ENCODE data around the gene HIGD1A. TPM values are rescaled to one million over a fixed set of nuclear protein-coding genes. Genes with fewer than 3 reads are reported as not detected.

The HIGD1A gene
- total and polyA plus RNA-seq, 9 of the 15 experiments (the other 6 are each of a cell fraction or from before 2014, with no cell fraction given), result 165 to 1,185 (median 333) TPM

GRCh38 chr3:42803414-42804105 lies 730 bp downstream of the HIGD1A start (continued):
- TF ChIP-seq NEUROD1 (IDR thresholded peaks at IDR 0.05; ENCODE audit: borderline replicate concordance, low read depth, low read length, partially characterized antibody), result peak; percentile 33
- TF ChIP-seq, protein P1, sequence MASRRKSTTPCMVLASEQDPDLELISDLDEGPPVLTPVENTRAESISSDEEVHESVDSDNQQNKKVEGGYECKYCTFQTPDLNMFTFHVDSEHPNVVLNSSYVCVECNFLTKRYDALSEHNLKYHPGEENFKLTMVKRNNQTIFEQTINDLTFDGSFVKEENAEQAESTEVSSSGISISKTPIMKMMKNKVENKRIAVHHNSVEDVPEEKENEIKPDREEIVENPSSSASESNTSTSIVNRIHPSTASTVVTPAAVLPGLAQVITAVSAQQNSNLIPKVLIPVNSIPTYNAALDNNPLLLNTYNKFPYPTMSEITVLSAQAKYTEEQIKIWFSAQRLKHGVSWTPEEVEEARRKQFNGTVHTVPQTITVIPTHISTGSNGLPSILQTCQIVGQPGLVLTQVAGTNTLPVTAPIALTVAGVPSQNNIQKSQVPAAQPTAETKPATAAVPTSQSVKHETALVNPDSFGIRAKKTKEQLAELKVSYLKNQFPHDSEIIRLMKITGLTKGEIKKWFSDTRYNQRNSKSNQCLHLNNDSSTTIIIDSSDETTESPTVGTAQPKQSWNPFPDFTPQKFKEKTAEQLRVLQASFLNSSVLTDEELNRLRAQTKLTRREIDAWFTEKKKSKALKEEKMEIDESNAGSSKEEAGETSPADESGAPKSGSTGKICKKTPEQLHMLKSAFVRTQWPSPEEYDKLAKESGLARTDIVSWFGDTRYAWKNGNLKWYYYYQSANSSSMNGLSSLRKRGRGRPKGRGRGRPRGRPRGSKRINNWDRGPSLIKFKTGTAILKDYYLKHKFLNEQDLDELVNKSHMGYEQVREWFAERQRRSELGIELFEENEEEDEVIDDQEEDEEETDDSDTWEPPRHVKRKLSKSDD (conservative IDR thresholded peaks at IDR 0.05; ENCODE audit: low read length), result no peak
- TF ChIP-seq, protein P2, sequence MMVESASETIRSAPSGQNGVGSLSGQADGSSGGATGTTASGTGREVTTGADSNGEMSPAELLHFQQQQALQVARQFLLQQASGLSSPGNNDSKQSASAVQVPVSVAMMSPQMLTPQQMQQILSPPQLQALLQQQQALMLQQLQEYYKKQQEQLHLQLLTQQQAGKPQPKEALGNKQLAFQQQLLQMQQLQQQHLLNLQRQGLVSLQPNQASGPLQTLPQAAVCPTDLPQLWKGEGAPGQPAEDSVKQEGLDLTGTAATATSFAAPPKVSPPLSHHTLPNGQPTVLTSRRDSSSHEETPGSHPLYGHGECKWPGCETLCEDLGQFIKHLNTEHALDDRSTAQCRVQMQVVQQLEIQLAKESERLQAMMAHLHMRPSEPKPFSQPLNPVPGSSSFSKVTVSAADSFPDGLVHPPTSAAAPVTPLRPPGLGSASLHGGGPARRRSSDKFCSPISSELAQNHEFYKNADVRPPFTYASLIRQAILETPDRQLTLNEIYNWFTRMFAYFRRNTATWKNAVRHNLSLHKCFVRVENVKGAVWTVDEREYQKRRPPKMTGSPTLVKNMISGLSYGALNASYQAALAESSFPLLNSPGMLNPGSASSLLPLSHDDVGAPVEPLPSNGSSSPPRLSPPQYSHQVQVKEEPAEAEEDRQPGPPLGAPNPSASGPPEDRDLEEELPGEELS (CRISPR knock-in tag; IDR thresholded peaks at IDR 0.05; ENCODE audit: borderline replicate concordance), result 0 out of 2 replicates have a peak, but pooled peaks have one; percentile 35
- no peak for TF ChIP-seq LARP7 (IDR thresholded peaks at IDR 0.05)
- TF ChIP-seq, protein P3, sequence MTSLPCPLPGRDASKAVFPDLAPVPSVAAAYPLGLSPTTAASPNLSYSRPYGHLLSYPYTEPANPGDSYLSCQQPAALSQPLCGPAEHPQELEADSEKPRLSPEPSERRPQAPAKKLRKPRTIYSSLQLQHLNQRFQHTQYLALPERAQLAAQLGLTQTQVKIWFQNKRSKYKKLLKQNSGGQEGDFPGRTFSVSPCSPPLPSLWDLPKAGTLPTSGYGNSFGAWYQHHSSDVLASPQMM (CRISPR knock-in tag; IDR thresholded peaks at IDR 0.05), result no peak
- TF ChIP-seq DPF2 (IDR thresholded peaks at IDR 0.05), result peak; percentile 51; the same call in 1 of the 2 replicates
- 0 out of 2 replicates have a peak, but pooled peaks have one; percentile 9 for TF ChIP-seq PHF21A (IDR thresholded peaks at IDR 0.05; ENCODE audit: borderline replicate concordance, low read depth)
- TF ChIP-seq CHD1 (IDR thresholded peaks at IDR 0.05; ENCODE audit: low read length), result peak; percentile 87
- TF ChIP-seq ZBTB49 (CRISPR knock-in tag; IDR thresholded peaks at IDR 0.05; ENCODE audit: borderline replicate concordance), result no peak
- no peak for TF ChIP-seq FUS (optimal IDR thresholded peaks at IDR 0.05; ENCODE audit: low read depth, low read length)
- TF ChIP-seq, protein P4, sequence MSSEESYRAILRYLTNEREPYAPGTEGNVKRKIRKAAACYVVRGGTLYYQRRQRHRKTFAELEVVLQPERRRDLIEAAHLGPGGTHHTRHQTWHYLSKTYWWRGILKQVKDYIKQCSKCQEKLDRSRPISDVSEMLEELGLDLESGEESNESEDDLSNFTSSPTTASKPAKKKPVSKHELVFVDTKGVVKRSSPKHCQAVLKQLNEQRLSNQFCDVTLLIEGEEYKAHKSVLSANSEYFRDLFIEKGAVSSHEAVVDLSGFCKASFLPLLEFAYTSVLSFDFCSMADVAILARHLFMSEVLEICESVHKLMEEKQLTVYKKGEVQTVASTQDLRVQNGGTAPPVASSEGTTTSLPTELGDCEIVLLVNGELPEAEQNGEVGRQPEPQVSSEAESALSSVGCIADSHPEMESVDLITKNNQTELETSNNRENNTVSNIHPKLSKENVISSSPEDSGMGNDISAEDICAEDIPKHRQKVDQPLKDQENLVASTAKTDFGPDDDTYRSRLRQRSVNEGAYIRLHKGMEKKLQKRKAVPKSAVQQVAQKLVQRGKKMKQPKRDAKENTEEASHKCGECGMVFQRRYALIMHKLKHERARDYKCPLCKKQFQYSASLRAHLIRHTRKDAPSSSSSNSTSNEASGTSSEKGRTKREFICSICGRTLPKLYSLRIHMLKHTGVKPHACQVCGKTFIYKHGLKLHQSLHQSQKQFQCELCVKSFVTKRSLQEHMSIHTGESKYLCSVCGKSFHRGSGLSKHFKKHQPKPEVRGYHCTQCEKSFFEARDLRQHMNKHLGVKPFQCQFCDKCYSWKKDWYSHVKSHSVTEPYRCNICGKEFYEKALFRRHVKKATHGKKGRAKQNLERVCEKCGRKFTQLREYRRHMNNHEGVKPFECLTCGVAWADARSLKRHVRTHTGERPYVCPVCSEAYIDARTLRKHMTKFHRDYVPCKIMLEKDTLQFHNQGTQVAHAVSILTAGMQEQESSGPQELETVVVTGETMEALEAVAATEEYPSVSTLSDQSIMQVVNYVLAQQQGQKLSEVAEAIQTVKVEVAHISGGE (CRISPR knock-in tag; IDR thresholded peaks at IDR 0.05), result peak in 1 of 3 experiments; percentile 22; a peak in 1 of 6 replicates
- 0 out of 2 replicates have a peak, but pooled peaks have one; percentile 48 for TF ChIP-seq ZNF431 (CRISPR knock-in tag; IDR thresholded peaks at IDR 0.05)
- TF ChIP-seq ZBTB43 (CRISPR knock-in tag; IDR thresholded peaks at IDR 0.05), result 0 out of 2 replicates have a peak, but pooled peaks have one; percentile 60
